T-cell (primary cell): ENCODE measurements around the gene MBNL2. TPM values are rescaled to one million over a fixed set of nuclear protein-coding genes. Genes with fewer than 3 reads are reported as not detected.
A peak's percentile ranks its signal among the peaks of the same experiment; 100 is the strongest.

ENCODE experiments used
- ATAC-seq, 4 experiments: fragments of 200-7000 bp in 3 of 4; fragments of 150-1000 bp in 1 of 4; cut with Tn5 transposase; replicated peaks in 1 of 4; 1 replicate in 3 of 4; 2 replicates in 1 of 4; pipeline ENCODE4 v1.10.0; 2021; ENCODE audit warnings: moderate library complexity in 3 of 4, mild to moderate bottlenecking in 2 of 4, moderate number of reproducible peaks in 1 of 4
- CTCF ChIA-PET, 2 donors: fragments of 300-600 bp; sonication (Branson Sonifier 250); formaldehyde crosslinking; loops; one replicate each; lab custom pipeline; 2022; ENCODE audit warnings: antibody characterized with exemption in 2 of 2; lab: Charles Lee
- POLR2A ChIA-PET, 2 donors: fragments of 300-600 bp; sonication (Branson Sonifier 250); formaldehyde crosslinking; loops; one replicate each; lab custom pipeline; 2022; ENCODE audit warnings: antibody characterized with exemption in 2 of 2; lab: Charles Lee
- DNase-seq, 35 experiments: peaks; one replicate each; pipeline versions ENCODE4 v3.0.0 to v3.0.0-alpha.2; 2013 to 2023
- H3K27ac ChIP-seq: one replicate; pipeline ENCODE4 v1.5.1; 2013; ENCODE audit warnings: low read length
- H3K27me3 ChIP-seq, 2 experiments: replicated peaks in 1 of 2; 1 replicate in 1 of 2; 2 replicates in 1 of 2; pipeline versions ENCODE4 v1.6.1 to v1.7.0; 2013; ENCODE audit warnings: low read length in 1 of 2, mixed read lengths in 1 of 2; ENCODE audit not compliant: control insufficient read depth in 2 of 2, insufficient read depth in 2 of 2; ENCODE audit errors: extremely low read depth in 1 of 2
- H3K36me3 ChIP-seq, 2 donors: 1 replicate in 1 of 2; 2 replicates in 1 of 2; pipeline versions ENCODE4 v1.6.1 to v1.7.0; 2013; ENCODE audit warnings: low read length in 1 of 2; ENCODE audit not compliant: control insufficient read depth in 2 of 2, insufficient read depth in 1 of 2; ENCODE audit errors: extremely low read depth in 1 of 2
- H3K4me1 ChIP-seq, 2 experiments: 1 replicate in 1 of 2; 2 replicates in 1 of 2; pipeline versions ENCODE4 v1.6.1 to v1.7.0; 2013; ENCODE audit warnings: low read length in 2 of 2, mixed read lengths in 1 of 2; ENCODE audit not compliant: insufficient read depth in 2 of 2, control insufficient read depth in 1 of 2; ENCODE audit errors: extremely low read depth in 1 of 2
- H3K4me3 ChIP-seq, 2 donors: 1 replicate in 1 of 2; 2 replicates in 1 of 2; pipeline versions ENCODE4 v1.5.1 to v1.7.0; 2013; ENCODE audit warnings: mild to moderate bottlenecking in 2 of 2, low read length in 1 of 2, moderate library complexity in 1 of 2; ENCODE audit not compliant: control insufficient read depth in 1 of 2; ENCODE audit errors: extremely low read depth in 1 of 2
- H3K9me3 ChIP-seq: 2 replicates; pipeline ENCODE4 v1.7.0; 2013
- H3K27ac Mint-ChIP-seq, 2 donors: one replicate each; pipeline ENCODE4 v1.8.0; 2020 to 2021; ENCODE audit warnings: mild to moderate bottlenecking in 2 of 2, mixed read lengths in 2 of 2
- H3K27me3 Mint-ChIP-seq, 2 donors: one replicate each; pipeline ENCODE4 v1.8.0; 2021 to 2022; ENCODE audit warnings: mixed read lengths in 2 of 2
- H3K36me3 Mint-ChIP-seq: one replicate; pipeline ENCODE4 v1.8.0; 2021; ENCODE audit warnings: mixed read lengths
- H3K4me1 Mint-ChIP-seq, 3 donors: one replicate each; pipeline ENCODE4 v1.8.0; 2020 to 2022; ENCODE audit warnings: mixed read lengths in 3 of 3, mild to moderate bottlenecking in 1 of 3
- H3K4me3 Mint-ChIP-seq, 3 donors: one replicate each; pipeline ENCODE4 v1.8.0; 2020 to 2022; ENCODE audit warnings: mild to moderate bottlenecking in 3 of 3, mixed read lengths in 3 of 3, moderate library complexity in 3 of 3
- H3K9me3 Mint-ChIP-seq, 3 donors: one replicate each; pipeline ENCODE4 v1.8.0; 2020 to 2022; ENCODE audit warnings: mixed read lengths in 3 of 3
- WGBS: methylation state at CpG from one replicate; pipeline ENCODE4 v1.1.5; 2013; ENCODE audit warnings: missing lambda C conversion rate; ENCODE audit not compliant: insufficient coverage; 5-methylcytosine and 5-hydroxymethylcytosine counted together
- total RNA-seq, 35 experiments: library from RNA in 6 of 35; stranded (reverse) in 6 of 35; fragments of 120-200 nt in 1 of 35; gene quantifications; one replicate each; pipeline versions ENCODE4 v1.2.1 to v1.2.4 and lab custom pipeline; 2013 to 2026

Gene MBNL2
- total RNA-seq, 5 donors from 2014 or later (not counting 1 experiment from before 2014, with no cell fraction given) = 21.0 to 33.7 (median 28.5) TPM

DNA sequence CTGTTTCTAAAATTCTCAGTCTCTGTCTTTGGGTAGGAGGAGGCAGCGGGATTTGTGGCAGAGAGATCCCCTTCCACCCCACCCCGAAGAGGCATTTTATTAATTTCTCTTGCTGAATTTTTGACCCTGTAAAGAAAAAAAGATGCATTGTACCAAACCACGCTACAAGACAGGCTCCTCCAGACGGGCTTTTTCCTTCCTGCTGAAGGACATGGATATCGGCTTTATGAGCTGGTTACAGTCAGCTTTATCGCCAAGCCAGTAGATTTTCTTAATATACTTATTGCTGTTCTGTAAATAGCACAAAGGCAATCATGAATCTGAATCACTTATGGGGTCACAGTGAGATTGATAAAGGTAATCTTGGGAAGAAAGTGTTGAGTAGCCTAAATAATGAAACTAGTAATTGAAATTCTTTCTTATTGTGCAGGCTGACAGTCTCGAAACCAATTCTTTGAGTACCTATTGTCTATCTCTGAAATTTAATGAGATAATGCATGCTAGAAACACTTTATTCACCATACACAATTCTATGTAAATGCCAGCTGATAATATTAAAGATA is 24.5 kb downstream of the MBNL2 start:
- 100% methylated on average over 1 of the region's 7 CpGs for WGBS
- POLR2A ChIA-PET = interaction anchor here in 1 of 2 donors (0.7 kb wide), 1 partner anchor 103 kb away, joined by 3 read pairs; no protein-coding TSS in a partner anchor
- ATAC-seq (no peak), DNase-seq (no peak)
- Histone ChIP-seq H3K36me3 (no peaks in the 10 kb centered on the region), H3K4me3 (no peak overlapping the region), H3K9me3 (no peaks in the 10 kb centered on the region), H3K27me3 (no peaks in the 10 kb centered on the region), H3K4me1 (peaks cover 0 to 2% of the 10 kb centered on the region in 2 experiments), H3K27ac (no peak overlapping the region)
- Mint-ChIP-seq H3K9me3 (no peaks in the 10 kb centered on the region), H3K4me1 (peaks cover 45 to 63% (median 60%) of the 10 kb centered on the region in 3 donors), H3K36me3 (peaks cover 23% of the 10 kb centered on the region), H3K27ac (no peak overlapping the region), H3K27me3 (no peaks in the 10 kb centered on the region), H3K4me3 (no peak overlapping the region)
- CTCF ChIA-PET = no interaction called here

DNA sequence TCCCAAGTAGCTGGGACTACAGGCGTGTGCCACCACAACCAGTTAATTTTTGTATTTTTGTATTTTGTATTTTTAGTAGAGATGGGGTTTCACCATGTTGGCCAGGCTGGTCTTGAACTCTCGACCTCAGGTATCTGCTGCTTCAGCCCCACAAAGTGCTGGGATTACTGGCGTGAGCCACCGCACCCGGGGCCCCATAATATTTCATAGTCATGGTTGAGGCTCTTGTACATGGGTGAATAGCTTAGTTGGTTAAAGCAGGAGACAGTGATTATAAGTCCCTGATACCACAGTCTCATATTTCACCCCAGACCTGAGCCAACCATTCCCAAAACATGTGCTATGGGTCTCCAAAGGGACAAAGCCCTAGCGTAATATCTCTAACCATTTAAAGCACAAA is 26.1 kb downstream of the MBNL2 start:
- Histone ChIP-seq H3K9me3 (no peaks in the 10 kb centered on the region), H3K27me3 (no peaks in the 10 kb centered on the region), H3K36me3 (no peaks in the 10 kb centered on the region), H3K27ac (no peak overlapping the region), H3K4me3 (no peak overlapping the region), H3K4me1 (peaks cover 0 to 2% of the 10 kb centered on the region in 2 experiments)
- peaks cover 16% of the 10 kb centered on the region for H3K36me3 Mint-ChIP-seq
- ATAC-seq (no peak), DNase-seq (no peak)
- no peak overlapping the region for H3K27ac Mint-ChIP-seq
- ChIA-PET CTCF (interaction anchor here in 1 of 2 donors (1.0 kb wide), 1 partner anchor 138 kb away, joined by 3 read pairs; no protein-coding TSS in a partner anchor), POLR2A (no interaction called here)
- WGBS = no CpG with 5 or more reads among the region's 6 CpGs
- H3K4me1 Mint-ChIP-seq = peaks cover 34 to 53% (median 45%) of the 10 kb centered on the region in 3 donors
- H3K4me3 Mint-ChIP-seq = no peak overlapping the region
- H3K9me3 Mint-ChIP-seq = no peaks in the 10 kb centered on the region
- no peaks in the 10 kb centered on the region for H3K27me3 Mint-ChIP-seq

DNA sequence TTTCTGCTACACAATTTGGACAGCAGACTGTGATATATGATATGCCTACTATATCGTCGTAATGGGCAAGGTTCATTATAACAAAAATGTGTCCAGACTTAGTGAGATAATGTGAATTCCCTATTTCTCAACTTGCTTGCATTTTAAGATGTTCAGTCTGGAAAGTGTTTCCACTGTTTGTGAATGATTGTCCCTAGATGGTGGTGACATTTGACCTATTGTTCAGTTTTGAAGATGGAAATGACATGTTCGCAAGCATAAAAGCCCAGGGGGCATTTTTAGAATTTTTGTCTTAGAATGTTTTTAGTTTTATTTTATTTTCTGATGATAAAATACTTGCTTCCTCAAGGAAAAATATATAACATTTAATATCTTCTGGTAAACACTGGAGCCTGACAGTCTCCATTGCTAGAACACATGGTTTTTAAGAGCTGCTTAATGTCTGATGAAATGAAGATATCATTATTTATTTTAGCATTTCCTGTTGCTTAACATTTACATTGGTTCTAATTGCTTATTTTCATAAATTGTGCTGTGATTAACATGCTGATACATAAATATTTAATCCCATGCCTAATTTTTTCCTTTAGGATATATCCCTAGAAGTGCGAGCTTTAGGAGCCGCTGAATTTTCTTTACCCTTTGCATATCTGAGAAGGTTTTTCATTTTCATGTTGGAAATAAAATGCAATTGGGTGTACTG is 27.1 kb downstream of the MBNL2 start:
- Histone ChIP-seq H3K27ac (no peak overlapping the region), H3K36me3 (no peaks in the 10 kb centered on the region), H3K4me1 (peaks cover 0 to 2% of the 10 kb centered on the region in 2 experiments), H3K4me3 (no peak overlapping the region), H3K9me3 (no peaks in the 10 kb centered on the region), H3K27me3 (no peaks in the 10 kb centered on the region)
- no peaks in the 10 kb centered on the region for H3K27me3 Mint-ChIP-seq
- ChIA-PET CTCF (interaction anchor here in 1 of 2 donors (0.8 kb wide), 1 partner anchor 139 kb away, joined by 3 read pairs; no protein-coding TSS in a partner anchor), POLR2A (interaction anchor here in 1 of 2 donors (0.6 kb wide), 1 partner anchor 25 kb away, joined by 3 read pairs; no protein-coding TSS in a partner anchor)
- H3K4me1 Mint-ChIP-seq = peaks cover 24 to 43% (median 35%) of the 10 kb centered on the region in 3 donors
- WGBS = no CpG with 5 or more reads among the region's 5 CpGs
- DNase-seq (no peak), ATAC-seq (no peak)
- H3K4me3 Mint-ChIP-seq = no peak overlapping the region
- no peak overlapping the region for H3K27ac Mint-ChIP-seq
- no peaks in the 10 kb centered on the region for H3K9me3 Mint-ChIP-seq
- peaks cover 6% of the 10 kb centered on the region for H3K36me3 Mint-ChIP-seq

DNA sequence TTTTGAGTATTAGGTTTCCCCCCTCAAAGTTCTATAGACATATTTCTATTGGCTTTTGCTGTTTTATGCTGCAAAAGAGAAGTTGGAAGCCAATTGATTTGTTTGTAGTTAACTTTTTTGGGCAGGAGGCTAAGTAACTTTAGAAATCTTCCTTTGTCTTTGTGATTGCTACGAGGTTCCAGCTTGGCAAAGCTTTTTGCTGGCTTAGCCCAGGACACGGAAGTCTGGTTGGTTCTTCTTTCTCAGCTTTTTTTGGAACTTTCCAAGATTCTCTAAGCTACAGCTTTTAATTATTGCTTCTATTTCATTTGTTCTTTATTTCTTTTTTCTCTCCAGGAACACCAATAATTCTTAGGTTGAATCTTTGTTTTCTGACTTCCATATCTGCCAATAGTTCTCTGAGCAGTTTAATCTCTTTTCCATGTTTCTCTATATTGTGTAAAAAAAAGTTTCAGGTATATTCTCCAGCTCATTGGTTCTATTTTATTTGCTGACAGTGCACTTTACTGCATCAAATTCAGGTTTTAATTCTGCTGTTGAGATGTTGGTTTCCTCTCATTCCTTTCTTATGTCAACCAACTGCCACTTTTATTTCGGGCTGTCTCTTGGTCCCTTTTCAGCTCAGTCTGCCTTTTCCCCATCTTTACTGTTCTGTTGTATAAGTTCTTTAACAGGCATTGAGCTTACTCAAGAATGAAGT is 27.8 kb downstream of the MBNL2 start:
- WGBS = no CpG with 5 or more reads among the region's 3 CpGs
- Histone ChIP-seq H3K36me3 (no peaks in the 10 kb centered on the region), H3K27ac (no peak overlapping the region), H3K9me3 (no peaks in the 10 kb centered on the region), H3K4me1 (peaks cover 0 to 2% of the 10 kb centered on the region in 2 experiments), H3K27me3 (no peaks in the 10 kb centered on the region), H3K4me3 (no peak overlapping the region)
- DNase-seq = no peak
- H3K27me3 Mint-ChIP-seq = no peaks in the 10 kb centered on the region
- H3K27ac Mint-ChIP-seq = peak overlapping the region in 1 of 2 donors; percentile 2
- ChIA-PET CTCF (interaction anchor here (0.7 to 1.2 kb wide), 4 partner anchors 25 to 1238 kb away, joined by 3 to 6 read pairs (median 4); no protein-coding TSS in a partner anchor), POLR2A (interaction anchor here in 1 of 2 donors (0.9 kb wide), 1 partner anchor 20 kb away, joined by 3 read pairs; no protein-coding TSS in a partner anchor)
- H3K4me1 Mint-ChIP-seq = peaks cover 19 to 45% (median 35%) of the 10 kb centered on the region in 3 donors
- no peaks in the 10 kb centered on the region for H3K9me3 Mint-ChIP-seq
- H3K36me3 Mint-ChIP-seq = peaks cover 8% of the 10 kb centered on the region
- ATAC-seq = no peak
- no peak overlapping the region for H3K4me3 Mint-ChIP-seq

GRCh38 chr13:97250560-97250959 is 28.4 kb downstream of the MBNL2 start:
- DNase-seq = no peak
- ChIA-PET CTCF (interaction anchor here (0.7 to 1.2 kb wide), 4 partner anchors 26 to 1238 kb away, joined by 3 to 6 read pairs (median 4); no protein-coding TSS in a partner anchor), POLR2A (interaction anchor here in 1 of 2 donors (0.9 kb wide), 1 partner anchor 21 kb away, joined by 3 read pairs; no protein-coding TSS in a partner anchor)
- no peaks in the 10 kb centered on the region for H3K9me3 Mint-ChIP-seq
- H3K4me3 Mint-ChIP-seq = no peak overlapping the region
- H3K36me3 Mint-ChIP-seq = peaks cover 8% of the 10 kb centered on the region
- Histone ChIP-seq H3K4me3 (no peak overlapping the region), H3K4me1 (peaks cover 0 to 2% of the 10 kb centered on the region in 2 experiments), H3K27me3 (no peaks in the 10 kb centered on the region), H3K36me3 (no peaks in the 10 kb centered on the region), H3K9me3 (no peaks in the 10 kb centered on the region), H3K27ac (no peak overlapping the region)
- no peaks in the 10 kb centered on the region for H3K27me3 Mint-ChIP-seq
- no peak for ATAC-seq
- H3K27ac Mint-ChIP-seq = no peak overlapping the region
- H3K4me1 Mint-ChIP-seq = peaks cover 24 to 46% (median 36%) of the 10 kb centered on the region in 3 donors

- WGBS = no CpG with 5 or more reads among the region's 1 CpG
- no peak overlapping the region for H3K27ac Mint-ChIP-seq
- ATAC-seq = no peak
- H3K36me3 ChIP-seq = peaks cover 0 to 3% of the 10 kb centered on the region in 2 donors
- peaks cover 2 to 7% of the 10 kb centered on the region in 2 experiments for H3K4me1 ChIP-seq
- H3K4me1 Mint-ChIP-seq = peaks cover 34 to 60% (median 52%) of the 10 kb centered on the region in 3 donors
- ChIA-PET POLR2A (no interaction called here), CTCF (interaction anchor here in 1 of 2 donors (0.5 kb wide), 1 partner anchor 20 kb away, joined by 3 read pairs; no protein-coding TSS in a partner anchor)
- no peak overlapping the region for H3K4me3 Mint-ChIP-seq
- H3K4me3 ChIP-seq = no peak overlapping the region
- no peaks in the 10 kb centered on the region for H3K27me3 ChIP-seq
- H3K9me3 Mint-ChIP-seq = no peaks in the 10 kb centered on the region
- no peak for DNase-seq
- H3K9me3 ChIP-seq = peaks cover 2% of the 10 kb centered on the region
- peaks cover 23% of the 10 kb centered on the region for H3K36me3 Mint-ChIP-seq
- H3K27ac ChIP-seq = no peak overlapping the region
- no peaks in the 10 kb centered on the region for H3K27me3 Mint-ChIP-seq
Measured at GRCh38 chr13:97252735-97253134, 30.6 kb downstream of the MBNL2 start.
